HG03103 (cell line): ENCODE measurements around the gene IGF1R.

ENCODE experiments used
- ATAC-seq: cut with Tn5 transposase; IDR thresholded peaks from one replicate; pipeline ENCODE4 v1.9.1; 2021; ENCODE audit warnings: low read depth; ENCODE audit not compliant: unreplicated experiment

IGF1R gene

GRCh38 chr15:99006146-99006545, 357.8 kb downstream of the IGF1R start:
- no peak for ATAC-seq

- no peak for ATAC-seq
Observed at GRCh38 chr15:99006904-99007495, 358.7 kb downstream of the IGF1R start.

- no peak for ATAC-seq
Observed at GRCh38 chr15:99009741-99010330, 361.5 kb downstream of the IGF1R start.

DNA sequence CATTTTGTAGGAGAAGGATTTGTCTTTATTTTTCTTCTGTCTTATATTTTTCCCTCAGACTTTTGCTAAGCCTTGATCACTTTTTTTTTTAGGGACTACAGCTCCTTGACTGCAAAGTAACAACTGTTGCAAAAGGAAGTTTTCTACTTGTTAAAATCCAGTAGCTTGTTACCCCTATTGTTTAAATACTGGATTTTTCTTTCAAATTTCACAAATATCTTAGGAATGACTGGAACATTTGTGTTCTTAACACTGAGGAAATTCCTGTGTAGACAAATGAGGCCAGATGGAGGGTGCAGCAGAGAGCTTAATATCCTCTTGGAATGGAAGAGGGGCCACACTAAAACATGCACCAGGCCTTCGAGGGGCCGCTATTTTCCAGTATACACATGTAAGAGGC, 362.4 kb downstream of the IGF1R start:
- no peak for ATAC-seq
